ENCODE data around the gene TXNDC5. TPM values are rescaled to one million over a fixed set of nuclear protein-coding genes. Genes with fewer than 3 reads are reported as not detected.

TXNDC5 gene
- total RNA-seq, 1 donor from 2014 or later = 360 TPM

GRCh38 chr6:7888587-7889357 lies 21.8 kb downstream of the TXNDC5 start:
- Histone ChIP-seq H3K36me3 (ENCODE audit: control insufficient read depth, insufficient read depth, low read length) (peaks cover 39% of the 10 kb centered on the region), H3K27me3 (ENCODE audit: control insufficient read depth, insufficient read depth, low read length) (no peaks in the 10 kb centered on the region), H3K4me3 (ENCODE audit: low read depth, low read length) (no peak overlapping the region)
- no peak for FAIRE-seq
- TF ChIP-seq CTCF (IDR thresholded peaks at IDR 0.05; ENCODE audit: insufficient read depth, low read length, severe bottlenecking) = no peak
- DNase-seq (ENCODE audit: low read depth) = no peak

GRCh38 chr6:7887278-7887991 lies 23.2 kb downstream of the TXNDC5 start:
- H3K4me3 ChIP-seq (ENCODE audit: low read depth, low read length) = no peak overlapping the region
- no peaks in the 10 kb centered on the region for H3K27me3 ChIP-seq (ENCODE audit: control insufficient read depth, insufficient read depth, low read length)
- no peak for FAIRE-seq
- peaks cover 37% of the 10 kb centered on the region for H3K36me3 ChIP-seq (ENCODE audit: control insufficient read depth, insufficient read depth, low read length)
- DNase-seq (ENCODE audit: low read depth) = no peak
- TF ChIP-seq CTCF (IDR thresholded peaks at IDR 0.05; ENCODE audit: insufficient read depth, low read length, severe bottlenecking) = no peak

GRCh38 chr6:7886132-7886531 lies 24.5 kb downstream of the TXNDC5 start:
- no peak overlapping the region for H3K4me3 ChIP-seq (ENCODE audit: low read depth, low read length)
- TF ChIP-seq CTCF (IDR thresholded peaks at IDR 0.05; ENCODE audit: insufficient read depth, low read length, severe bottlenecking) = no peak
- H3K36me3 ChIP-seq (ENCODE audit: control insufficient read depth, insufficient read depth, low read length) = peaks cover 29% of the 10 kb centered on the region
- no peak for FAIRE-seq
- H3K27me3 ChIP-seq (ENCODE audit: control insufficient read depth, insufficient read depth, low read length) = no peaks in the 10 kb centered on the region
- no peak for DNase-seq (ENCODE audit: low read depth)

GRCh38 chr6:7883381-7883780 lies 27.2 kb downstream of the TXNDC5 start:
- FAIRE-seq = no peak

GRCh38 chr6:7882505-7883257 lies 27.9 kb downstream of the TXNDC5 start:
- TF ChIP-seq CTCF (IDR thresholded peaks at IDR 0.05; ENCODE audit: insufficient read depth, low read length, severe bottlenecking) = no peak
- FAIRE-seq (no peak), DNase-seq (ENCODE audit: low read depth) (no peak)
- Histone ChIP-seq H3K36me3 (ENCODE audit: control insufficient read depth, insufficient read depth, low read length) (peaks cover 14% of the 10 kb centered on the region), H3K4me3 (ENCODE audit: low read depth, low read length) (no peak overlapping the region), H3K27me3 (ENCODE audit: control insufficient read depth, insufficient read depth, low read length) (no peaks in the 10 kb centered on the region)

More at GRCh38 chr6:7883381-7883780, 27.2 kb downstream of the TXNDC5 start:
- H3K4me3 ChIP-seq (ENCODE audit: low read depth, low read length) = no peak overlapping the region
- DNase-seq (ENCODE audit: low read depth) = no peak
- no peaks in the 10 kb centered on the region for H3K27me3 ChIP-seq (ENCODE audit: control insufficient read depth, insufficient read depth, low read length)
- peaks cover 18% of the 10 kb centered on the region for H3K36me3 ChIP-seq (ENCODE audit: control insufficient read depth, insufficient read depth, low read length)
- no peak for TF ChIP-seq CTCF (IDR thresholded peaks at IDR 0.05; ENCODE audit: insufficient read depth, low read length, severe bottlenecking)
